ENCODE results near the gene EHD4.

Gene EHD4

DNA sequence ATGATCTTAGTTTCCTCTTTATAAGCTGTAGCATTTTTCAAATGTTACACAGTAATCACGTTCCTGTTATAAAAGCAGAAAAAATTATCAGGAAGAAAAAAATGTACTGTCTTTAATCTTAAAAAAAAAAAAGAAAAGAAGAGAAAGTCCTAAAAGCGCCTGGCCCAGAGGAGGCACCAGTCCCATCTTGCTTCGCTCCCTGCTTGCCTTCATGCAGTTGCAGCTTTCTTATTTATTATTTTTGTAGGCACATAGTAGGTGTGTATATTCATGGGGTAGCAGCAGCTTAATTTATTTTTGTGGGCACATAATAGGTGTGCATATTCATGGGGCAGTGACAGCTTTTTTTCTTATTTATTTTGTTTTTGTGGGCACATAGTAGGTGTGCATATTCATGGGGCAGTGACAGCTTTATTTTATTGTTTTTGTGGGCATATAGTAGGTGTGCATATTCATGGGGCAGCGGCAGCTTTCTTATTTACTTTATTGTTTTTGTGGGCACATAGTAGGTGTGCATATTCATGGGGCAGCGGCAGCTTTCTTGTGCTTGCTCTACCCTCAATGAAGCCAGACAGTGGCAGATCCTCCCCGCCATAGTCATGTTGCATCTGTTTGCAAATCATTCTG is 5.5 kb upstream of the EHD4 start:
- no peaks in the 10 kb centered on the region for H3K9me3 Mint-ChIP-seq
- no peak overlapping the region for H3K4me3 Mint-ChIP-seq
- peaks cover 11% of the 10 kb centered on the region for H3K4me1 Mint-ChIP-seq (ENCODE audit: low read depth)
- peaks cover 29% of the 10 kb centered on the region for H3K27me3 Mint-ChIP-seq
- no peaks in the 10 kb centered on the region for H3K36me3 Mint-ChIP-seq (ENCODE audit: low read depth)
- no peak overlapping the region for H3K27ac Mint-ChIP-seq

DNA sequence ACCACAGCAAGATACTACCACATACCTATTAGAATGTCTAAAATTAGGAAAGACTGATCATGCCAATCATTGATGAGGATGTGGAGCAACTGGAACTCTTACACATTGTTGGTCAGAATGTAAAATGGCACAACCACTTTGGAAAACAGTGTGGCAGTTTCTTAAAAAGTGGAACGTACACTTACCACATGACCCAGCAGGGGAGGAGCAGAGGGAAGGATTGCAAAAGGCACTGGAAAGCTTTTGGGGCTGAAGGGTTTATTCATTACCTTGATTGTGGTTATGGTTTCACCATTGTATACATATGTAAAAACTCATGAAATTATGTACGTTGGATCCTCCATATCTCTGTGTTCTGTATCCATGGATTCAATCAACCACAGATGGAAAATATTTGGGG is 3.3 kb upstream of the EHD4 start:
- peaks cover 22% of the 10 kb centered on the region for H3K4me1 Mint-ChIP-seq (ENCODE audit: low read depth)
- H3K36me3 Mint-ChIP-seq (ENCODE audit: low read depth): no peaks in the 10 kb centered on the region
- no peaks in the 10 kb centered on the region for H3K9me3 Mint-ChIP-seq
- no peak overlapping the region for H3K4me3 Mint-ChIP-seq
- peaks cover 29% of the 10 kb centered on the region for H3K27me3 Mint-ChIP-seq
- H3K27ac Mint-ChIP-seq: no peak overlapping the region

DNA sequence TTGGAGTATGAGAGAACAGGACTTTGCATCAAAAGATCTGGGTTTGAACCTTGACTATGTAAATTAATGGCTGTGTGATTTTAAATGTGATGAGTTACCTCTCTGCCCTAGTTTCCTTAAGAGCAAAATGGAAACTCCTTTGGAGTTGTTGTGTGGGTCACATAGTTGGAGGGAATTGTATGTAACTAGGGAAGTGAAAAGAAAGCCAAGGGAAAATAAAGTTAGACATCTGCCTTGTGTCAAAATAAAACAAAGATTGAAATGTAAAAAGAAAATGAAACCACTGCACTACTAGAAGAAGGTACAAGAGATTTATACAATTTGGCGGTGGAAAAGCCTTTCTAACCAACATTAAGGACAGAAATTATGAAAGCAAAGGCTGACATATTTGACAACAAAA is 1.7 kb upstream of the EHD4 start:
- Mint-ChIP-seq H3K9me3 (no peaks in the 10 kb centered on the region), H3K4me3 (no peak overlapping the region), H3K27me3 (peaks cover 29% of the 10 kb centered on the region), H3K27ac (no peak overlapping the region), H3K4me1 (ENCODE audit: low read depth) (peaks cover 38% of the 10 kb centered on the region), H3K36me3 (ENCODE audit: low read depth) (peaks cover 4% of the 10 kb centered on the region)

- Mint-ChIP-seq H3K27me3 (peaks cover 22% of the 10 kb centered on the region), H3K9me3 (no peaks in the 10 kb centered on the region), H3K4me1 (ENCODE audit: low read depth) (peaks cover 56% of the 10 kb centered on the region), H3K27ac (peak overlapping the region; percentile 95), H3K4me3 (peak overlapping the region; percentile 90), H3K36me3 (ENCODE audit: low read depth) (peaks cover 4% of the 10 kb centered on the region)
These were observed 483 bp downstream of the EHD4 start for GRCh38 chr15:41971895-41972252.

- peaks cover 62% of the 10 kb centered on the region for H3K4me1 Mint-ChIP-seq (ENCODE audit: low read depth)
- peaks cover 4% of the 10 kb centered on the region for H3K36me3 Mint-ChIP-seq (ENCODE audit: low read depth)
- peaks cover 19% of the 10 kb centered on the region for H3K27me3 Mint-ChIP-seq
- peak overlapping the region; percentile 95 for H3K27ac Mint-ChIP-seq
- H3K9me3 Mint-ChIP-seq: no peaks in the 10 kb centered on the region
- peak overlapping the region; percentile 90 for H3K4me3 Mint-ChIP-seq
These were observed 1.1 kb downstream of the EHD4 start for GRCh38 chr15:41971089-41971894.

DNA sequence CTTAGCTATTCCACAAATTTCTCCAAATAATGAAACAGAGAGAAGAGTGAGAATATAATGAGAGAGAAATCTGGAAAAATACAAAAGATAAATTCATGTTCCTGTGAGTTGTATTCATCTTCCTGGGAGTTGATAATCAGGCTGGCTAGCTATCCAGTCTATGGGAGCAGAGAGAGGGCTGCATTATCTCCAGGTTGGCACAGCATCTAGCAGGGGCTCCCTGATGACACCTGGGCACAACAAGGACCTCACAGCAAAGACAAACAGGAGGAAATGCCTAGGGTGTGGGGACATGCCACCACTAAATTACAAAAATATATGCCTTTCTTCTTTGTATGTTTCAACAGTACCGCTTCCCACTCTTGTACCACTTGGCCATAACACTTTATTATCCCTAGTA is 1.9 kb downstream of the EHD4 start:
- Mint-ChIP-seq H3K9me3 (no peaks in the 10 kb centered on the region), H3K27ac (peak overlapping the region; percentile 95), H3K4me3 (peak overlapping the region; percentile 90), H3K4me1 (ENCODE audit: low read depth) (peaks cover 68% of the 10 kb centered on the region), H3K27me3 (peaks cover 15% of the 10 kb centered on the region), H3K36me3 (ENCODE audit: low read depth) (peaks cover 8% of the 10 kb centered on the region)

- Mint-ChIP-seq H3K9me3 (no peaks in the 10 kb centered on the region), H3K27ac (peak overlapping the region; percentile 95), H3K4me1 (ENCODE audit: low read depth) (peaks cover 71% of the 10 kb centered on the region), H3K27me3 (peaks cover 11% of the 10 kb centered on the region), H3K4me3 (peak overlapping the region; percentile 90), H3K36me3 (ENCODE audit: low read depth) (peaks cover 8% of the 10 kb centered on the region)
These were observed 2.4 kb downstream of the EHD4 start for GRCh38 chr15:41969851-41970431.

DNA sequence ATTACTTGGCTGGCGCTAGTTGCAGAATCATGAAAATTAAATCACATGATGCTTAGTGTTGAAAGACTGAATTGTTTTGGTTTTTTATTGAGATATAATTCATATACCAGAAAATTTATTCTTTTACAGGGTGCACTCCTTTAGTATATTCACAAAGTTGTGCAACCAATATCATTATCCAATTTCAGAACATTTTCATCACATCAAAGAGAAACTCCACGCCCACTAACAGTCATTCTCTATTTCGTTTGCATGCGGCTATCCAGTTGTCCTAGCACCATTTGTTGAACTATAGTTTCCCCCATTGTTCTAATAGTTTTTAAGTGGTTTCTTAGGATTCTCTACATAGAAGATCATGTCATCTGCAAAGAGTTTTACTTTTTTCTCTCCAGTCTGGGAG is 3.7 kb downstream of the EHD4 start:
- no peak overlapping the region for H3K4me3 Mint-ChIP-seq
- peaks cover 8% of the 10 kb centered on the region for H3K36me3 Mint-ChIP-seq (ENCODE audit: low read depth)
- H3K4me1 Mint-ChIP-seq (ENCODE audit: low read depth): peaks cover 67% of the 10 kb centered on the region
- H3K9me3 Mint-ChIP-seq: no peaks in the 10 kb centered on the region
- no peak overlapping the region for H3K27ac Mint-ChIP-seq
- no peaks in the 10 kb centered on the region for H3K27me3 Mint-ChIP-seq

GRCh38 chr15:41967506-41968206 is 4.7 kb downstream of the EHD4 start:
- H3K4me3 Mint-ChIP-seq: no peak overlapping the region
- no peak overlapping the region for H3K27ac Mint-ChIP-seq
- H3K4me1 Mint-ChIP-seq (ENCODE audit: low read depth): peaks cover 58% of the 10 kb centered on the region
- H3K9me3 Mint-ChIP-seq: no peaks in the 10 kb centered on the region
- H3K36me3 Mint-ChIP-seq (ENCODE audit: low read depth): peaks cover 8% of the 10 kb centered on the region
- H3K27me3 Mint-ChIP-seq: no peaks in the 10 kb centered on the region

DNA sequence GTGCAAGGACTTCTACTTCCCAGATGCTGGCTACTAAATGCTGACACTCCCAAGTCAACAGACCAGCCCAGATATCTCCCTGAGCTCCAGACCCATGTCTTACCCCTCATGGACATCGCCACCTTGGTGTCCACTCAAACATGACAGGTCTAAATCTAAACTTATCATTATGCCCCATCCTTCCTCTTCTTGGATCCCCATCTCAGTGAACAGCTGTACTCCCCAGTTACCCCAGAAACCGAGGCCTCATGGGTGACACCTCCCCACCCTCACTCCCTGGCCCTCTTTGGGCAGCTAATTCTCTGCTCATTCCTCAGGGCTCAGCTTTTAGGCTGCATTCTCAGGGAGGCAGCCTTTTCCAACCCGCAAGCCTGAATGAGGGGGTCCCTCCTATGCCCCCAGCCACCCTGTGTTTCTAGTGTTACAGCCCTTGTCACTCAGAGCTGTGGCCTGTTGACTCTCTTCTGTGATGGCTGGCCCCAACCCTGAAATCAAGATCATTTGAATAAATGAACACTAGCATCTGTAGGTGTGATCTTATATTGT is 5.4 kb downstream of the EHD4 start:
- Mint-ChIP-seq H3K27ac (peak overlapping the region; percentile 17), H3K9me3 (no peaks in the 10 kb centered on the region), H3K36me3 (ENCODE audit: low read depth) (peaks cover 12% of the 10 kb centered on the region), H3K27me3 (no peaks in the 10 kb centered on the region), H3K4me3 (no peak overlapping the region), H3K4me1 (ENCODE audit: low read depth) (peaks cover 58% of the 10 kb centered on the region)

DNA sequence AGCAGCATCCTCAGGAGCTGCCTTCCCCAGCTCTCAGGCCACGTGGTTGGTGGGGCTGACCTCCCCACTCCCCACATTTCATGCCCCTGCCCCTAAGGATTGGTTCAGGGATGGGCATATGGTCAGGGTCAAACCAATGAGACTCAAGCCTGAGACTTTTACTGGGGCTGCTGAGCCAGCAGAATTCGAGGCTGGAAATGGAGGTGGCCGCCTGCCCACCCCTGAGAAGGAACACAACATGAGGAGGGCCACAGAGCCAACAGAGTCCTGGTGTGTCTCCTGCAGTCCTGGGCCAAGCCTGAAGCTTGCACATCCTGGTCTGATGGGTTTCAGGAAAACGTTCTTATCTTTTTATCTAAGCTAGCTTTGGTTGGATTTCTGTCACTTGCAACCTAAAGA is 5.9 kb downstream of the EHD4 start:
- H3K36me3 Mint-ChIP-seq (ENCODE audit: low read depth): peaks cover 15% of the 10 kb centered on the region
- no peaks in the 10 kb centered on the region for H3K9me3 Mint-ChIP-seq
- no peak overlapping the region for H3K4me3 Mint-ChIP-seq
- peaks cover 62% of the 10 kb centered on the region for H3K4me1 Mint-ChIP-seq (ENCODE audit: low read depth)
- H3K27ac Mint-ChIP-seq: peak overlapping the region; percentile 41
- no peaks in the 10 kb centered on the region for H3K27me3 Mint-ChIP-seq

DNA sequence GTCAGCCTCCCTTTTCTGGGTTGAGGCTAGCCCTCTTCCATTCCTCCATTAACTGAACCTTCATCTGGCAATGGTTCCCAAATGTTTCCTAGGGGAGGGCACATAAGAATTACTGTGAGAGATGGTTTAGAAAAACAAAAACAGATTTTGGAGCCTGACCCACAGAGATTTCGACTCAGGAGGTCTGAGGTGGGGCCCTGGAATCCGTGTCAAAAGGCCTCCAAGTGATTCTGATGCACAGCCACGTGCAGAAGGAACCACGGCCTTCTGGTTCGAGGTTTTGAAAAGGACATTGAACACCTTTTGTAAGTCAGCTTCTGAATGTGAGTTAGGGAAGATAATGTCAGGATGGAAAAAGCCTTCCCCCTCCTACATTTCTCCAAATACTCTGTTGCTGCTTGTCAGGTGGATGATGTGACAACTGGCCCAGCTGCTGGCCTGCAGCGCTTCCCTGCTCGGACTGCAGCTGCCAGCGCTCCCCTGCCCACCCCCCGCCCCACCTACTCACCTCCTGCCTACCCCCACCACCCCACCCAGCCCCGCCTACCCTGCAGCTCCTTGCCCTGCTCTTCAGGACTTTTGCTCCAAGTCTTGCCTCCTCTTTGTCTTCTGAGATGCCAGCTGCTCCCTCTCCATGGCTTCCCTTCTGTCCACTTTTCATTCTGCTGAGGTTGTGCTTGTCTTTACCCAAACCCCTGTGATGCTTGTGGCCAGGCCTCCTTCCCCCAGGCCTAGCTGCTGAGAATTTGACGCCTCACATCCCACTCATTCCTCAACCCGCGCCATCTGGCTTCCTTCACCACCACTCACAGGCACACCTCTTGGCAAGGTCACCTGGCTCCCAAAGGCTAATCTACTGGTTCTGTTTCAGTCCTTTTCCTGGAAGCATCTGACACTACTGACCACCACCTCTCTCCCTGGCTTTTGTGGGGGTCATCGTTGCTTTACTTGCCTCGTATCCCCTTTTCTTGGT is 6.6 kb downstream of the EHD4 start:
- peak overlapping the region; percentile 41 for H3K27ac Mint-ChIP-seq
- H3K4me3 Mint-ChIP-seq: no peak overlapping the region
- H3K36me3 Mint-ChIP-seq (ENCODE audit: low read depth): peaks cover 15% of the 10 kb centered on the region
- peaks cover 56% of the 10 kb centered on the region for H3K4me1 Mint-ChIP-seq (ENCODE audit: low read depth)
- no peaks in the 10 kb centered on the region for H3K27me3 Mint-ChIP-seq
- H3K9me3 Mint-ChIP-seq: no peaks in the 10 kb centered on the region

GRCh38 chr15:41961595-41962202 is 10.7 kb downstream of the EHD4 start:
- Mint-ChIP-seq H3K27ac (no peak overlapping the region), H3K27me3 (no peaks in the 10 kb centered on the region), H3K4me1 (ENCODE audit: low read depth) (peaks cover 29% of the 10 kb centered on the region), H3K36me3 (ENCODE audit: low read depth) (peaks cover 22% of the 10 kb centered on the region), H3K9me3 (no peaks in the 10 kb centered on the region), H3K4me3 (no peak overlapping the region)
